Heart left ventricle (tissue), 13 donors: Measurements from ENCODE around the gene TTC22.

ENCODE experiments used
- POLR2A ChIP-seq, 2 donors: fragments of 450-650 bp; IDR thresholded peaks; one replicate each; pipeline ENCODE4 v1.6.1; 2017; ENCODE audit warnings: antibody characterized with exemption in 2 of 2, mild to moderate bottlenecking in 2 of 2, moderate library complexity in 2 of 2
- TF ChIP-seq, protein P1 (sequence below), 12 donors: fragments of 200-600 bp; sonication (generic) in 4 of 12; IDR thresholded peaks; one replicate each; pipeline versions ENCODE4 v1.5.0 to v1.8.0; 2018 to 2022; ENCODE audit warnings: antibody characterized with exemption in 12 of 12, mild to moderate bottlenecking in 5 of 12
- donor health status: ischemic (EF 13 %, LVEDD 7.1; RV severe dilation, severe dysfunction).
- donor health status: DM: no; HTN: yes; CAD: no.
- donor health status: DM: no; HTN: no; CAD: no.
- donor health status: ischemic (EF 25% LVEDD 6.9; RV normal size, moderate dysfunction).
- donor health status: ischemic (EF 25% LVEDD 5.7; RV mildly dilated, moderate dysfunction).
- donor health status: ischemic (EF 35%, LVEDD 5.7; RV mildly dilated, moderate dysfunction).
- donor health status: nonischemic (EF 11% LVEDD 7.7; RV severe dilation, severe dysfunction).
- donor health status: DM: yes; HTN: yes; CAD: no.
- donor health status: PGD.
- donor health status: ischemic (EF 29% LVEDD 5.4; RV normal size, mild dysfunction).
- donor health status: nonischemic (EF 23%, LVEDD 6.1; RV moderate dilation, normal function).

DNA sequence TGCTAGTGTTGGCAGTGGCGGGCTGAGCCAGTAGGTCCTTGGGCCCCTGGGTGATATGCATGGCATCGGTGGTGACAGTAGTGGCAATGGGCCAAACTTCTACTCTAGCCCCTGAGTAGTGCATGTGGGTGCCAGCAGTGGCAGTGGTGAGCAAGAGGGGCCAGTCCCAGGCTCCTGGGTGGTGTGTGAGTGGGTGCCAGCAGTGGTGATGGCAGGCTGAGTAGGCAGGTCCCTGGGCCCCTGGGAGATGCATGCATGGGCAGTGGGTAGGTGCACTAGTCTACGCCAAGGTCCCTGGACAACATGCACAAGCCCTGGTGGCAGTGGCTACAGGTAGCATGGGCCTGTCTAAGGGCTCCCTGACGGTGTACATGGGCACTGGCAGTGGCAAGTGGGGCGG lies 24.6 kb upstream of the TTC22 start:
- TF ChIP-seq, protein P1, sequence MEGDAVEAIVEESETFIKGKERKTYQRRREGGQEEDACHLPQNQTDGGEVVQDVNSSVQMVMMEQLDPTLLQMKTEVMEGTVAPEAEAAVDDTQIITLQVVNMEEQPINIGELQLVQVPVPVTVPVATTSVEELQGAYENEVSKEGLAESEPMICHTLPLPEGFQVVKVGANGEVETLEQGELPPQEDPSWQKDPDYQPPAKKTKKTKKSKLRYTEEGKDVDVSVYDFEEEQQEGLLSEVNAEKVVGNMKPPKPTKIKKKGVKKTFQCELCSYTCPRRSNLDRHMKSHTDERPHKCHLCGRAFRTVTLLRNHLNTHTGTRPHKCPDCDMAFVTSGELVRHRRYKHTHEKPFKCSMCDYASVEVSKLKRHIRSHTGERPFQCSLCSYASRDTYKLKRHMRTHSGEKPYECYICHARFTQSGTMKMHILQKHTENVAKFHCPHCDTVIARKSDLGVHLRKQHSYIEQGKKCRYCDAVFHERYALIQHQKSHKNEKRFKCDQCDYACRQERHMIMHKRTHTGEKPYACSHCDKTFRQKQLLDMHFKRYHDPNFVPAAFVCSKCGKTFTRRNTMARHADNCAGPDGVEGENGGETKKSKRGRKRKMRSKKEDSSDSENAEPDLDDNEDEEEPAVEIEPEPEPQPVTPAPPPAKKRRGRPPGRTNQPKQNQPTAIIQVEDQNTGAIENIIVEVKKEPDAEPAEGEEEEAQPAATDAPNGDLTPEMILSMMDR (IDR thresholded peaks at IDR 0.05) = no peak
- TF ChIP-seq POLR2A (IDR thresholded peaks at IDR 0.05) = no peak
